GOT3 (cell line): ENCODE measurements around the gene CBX8.
"Not testable (repeated sequence)": the region's sequence is repeated elsewhere in the genome, so short reads cannot be mapped to it uniquely, and the experiment has no call there.

Experiments
- DNase-seq: peaks from one replicate; lab custom pipeline; 2025; ENCODE audit warnings: mixed read lengths; lab: John Stamatoyannopoulos, UW

CBX8 gene

DNA sequence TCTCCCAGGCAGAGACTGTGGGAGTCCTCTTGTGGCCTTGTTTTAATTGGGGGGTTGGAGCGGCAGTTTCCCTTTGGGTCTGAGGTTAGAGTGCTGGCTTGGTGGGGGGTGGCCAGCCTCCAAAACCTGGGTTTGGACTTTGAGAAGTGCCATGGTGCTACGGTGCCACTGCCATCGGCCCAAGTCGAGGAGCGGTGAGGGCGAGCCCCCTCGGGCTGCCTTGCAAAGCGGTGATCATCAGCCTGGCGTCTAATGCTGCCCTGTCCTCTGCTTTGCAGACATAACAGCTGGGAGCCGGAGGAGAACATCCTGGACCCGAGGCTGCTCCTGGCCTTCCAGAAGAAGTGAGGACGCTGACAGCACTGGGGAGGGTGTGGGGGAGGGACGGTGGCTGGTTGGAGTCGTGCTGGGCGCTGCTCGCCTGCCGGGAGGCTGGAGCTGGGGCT is 17.8 kb downstream of the CBX8 start:
- no peak for DNase-seq

DNA sequence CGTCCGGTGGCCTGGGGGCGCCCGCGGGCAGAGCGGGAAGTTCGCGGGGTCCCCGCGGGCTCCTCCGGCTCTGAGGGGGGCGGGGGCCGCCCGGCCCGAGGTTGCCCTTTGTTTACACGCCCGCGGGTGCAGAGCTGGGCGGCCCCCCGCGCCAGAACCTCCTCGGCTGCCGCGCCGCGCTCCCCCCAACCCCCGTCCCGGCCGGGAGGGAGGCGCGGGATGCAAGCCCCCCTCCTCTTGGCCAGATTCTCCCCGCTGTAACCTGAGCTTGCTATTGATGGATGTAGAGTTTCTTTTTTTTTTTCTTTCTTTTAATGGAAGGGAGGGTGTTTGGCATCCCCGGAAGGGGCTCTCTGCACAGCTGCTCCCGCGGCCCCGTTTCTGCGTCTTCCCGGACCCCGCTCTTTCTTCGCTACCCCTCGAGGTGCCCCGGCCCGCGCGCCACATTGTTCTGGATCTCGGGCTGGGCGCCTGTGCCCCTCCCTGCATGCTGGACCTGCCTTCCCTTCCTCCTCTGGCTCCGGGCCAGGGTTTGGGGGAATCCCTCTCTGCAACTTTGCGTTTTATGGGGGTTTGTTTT is 18.3 kb downstream of the CBX8 start:
- no peak for DNase-seq

DNA sequence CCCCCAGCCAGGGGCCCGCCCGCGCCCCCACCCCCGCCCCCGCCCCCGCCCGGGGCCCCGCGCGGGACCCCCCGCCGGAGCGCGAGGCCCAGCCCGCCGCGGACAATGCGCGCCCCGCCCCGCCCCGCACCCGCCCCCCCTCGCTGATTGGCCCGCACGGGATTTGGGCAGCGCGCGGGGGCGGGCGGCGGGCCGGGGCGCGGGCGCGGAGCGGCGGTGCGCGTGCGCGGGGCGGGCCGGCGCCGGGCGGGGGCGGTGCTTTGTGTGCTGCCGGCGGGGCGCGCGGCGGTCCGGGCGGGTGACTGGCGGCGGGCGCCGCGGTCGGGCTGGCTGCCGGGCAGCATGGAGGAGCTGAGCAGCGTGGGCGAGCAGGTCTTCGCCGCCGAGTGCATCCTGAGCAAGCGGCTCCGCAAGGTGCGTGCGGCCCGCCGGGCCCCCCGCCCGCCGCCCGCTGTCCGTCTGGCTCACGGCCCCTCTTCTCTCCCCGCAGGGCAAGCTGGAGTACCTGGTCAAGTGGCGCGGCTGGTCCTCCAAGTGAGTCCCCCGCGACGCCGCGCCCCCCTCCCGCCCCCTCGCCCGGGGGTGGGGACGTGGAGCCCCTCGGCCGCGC is 18.9 kb downstream of the CBX8 start, which contains the start of gene CBX2:
Gene CBX2, plus strand, starts transcription at position 255 of the 610 bp plus-strand sequence. Its CDS starts 88 bp downstream, at position 343.
- peak; percentile 50 for DNase-seq

DNA sequence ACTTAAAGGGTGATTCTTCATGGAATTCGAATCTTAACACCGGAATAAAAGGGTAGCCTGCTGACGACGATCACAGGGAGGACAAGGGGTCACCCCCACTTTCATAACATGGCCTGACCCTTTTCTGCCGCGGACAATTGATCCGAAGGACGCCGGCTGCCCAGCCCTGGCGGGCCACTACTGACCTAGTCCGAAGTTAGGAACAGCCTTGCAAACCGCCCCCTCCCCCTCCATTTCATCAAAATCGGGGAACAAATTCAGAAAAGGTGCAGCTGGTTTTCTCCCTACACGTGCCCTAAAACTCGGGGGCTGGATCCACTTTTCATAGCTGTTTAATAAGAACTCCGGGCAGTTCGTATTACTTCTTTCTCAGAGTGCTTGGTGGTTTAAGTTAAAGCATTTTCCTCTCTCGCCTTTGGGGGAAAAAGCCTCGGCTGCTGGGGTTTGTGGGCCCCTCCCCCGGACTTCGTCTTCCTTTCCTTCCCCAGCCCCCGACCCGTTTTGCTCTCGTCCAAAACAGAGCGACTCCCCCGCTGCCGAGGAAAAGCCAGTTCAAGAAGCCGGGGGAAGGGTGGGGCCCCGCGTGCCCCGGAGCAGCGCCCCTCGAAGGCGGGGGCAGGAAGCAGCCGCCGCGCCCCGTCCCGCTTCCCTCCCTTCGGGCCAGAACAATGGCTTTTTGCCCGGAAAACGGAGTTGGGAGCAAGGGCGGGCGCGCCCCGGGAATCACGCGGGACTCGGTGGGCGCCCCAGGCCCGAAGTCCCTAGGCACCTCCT is 19.6 kb downstream of the CBX8 start:
- no peak for DNase-seq

DNA sequence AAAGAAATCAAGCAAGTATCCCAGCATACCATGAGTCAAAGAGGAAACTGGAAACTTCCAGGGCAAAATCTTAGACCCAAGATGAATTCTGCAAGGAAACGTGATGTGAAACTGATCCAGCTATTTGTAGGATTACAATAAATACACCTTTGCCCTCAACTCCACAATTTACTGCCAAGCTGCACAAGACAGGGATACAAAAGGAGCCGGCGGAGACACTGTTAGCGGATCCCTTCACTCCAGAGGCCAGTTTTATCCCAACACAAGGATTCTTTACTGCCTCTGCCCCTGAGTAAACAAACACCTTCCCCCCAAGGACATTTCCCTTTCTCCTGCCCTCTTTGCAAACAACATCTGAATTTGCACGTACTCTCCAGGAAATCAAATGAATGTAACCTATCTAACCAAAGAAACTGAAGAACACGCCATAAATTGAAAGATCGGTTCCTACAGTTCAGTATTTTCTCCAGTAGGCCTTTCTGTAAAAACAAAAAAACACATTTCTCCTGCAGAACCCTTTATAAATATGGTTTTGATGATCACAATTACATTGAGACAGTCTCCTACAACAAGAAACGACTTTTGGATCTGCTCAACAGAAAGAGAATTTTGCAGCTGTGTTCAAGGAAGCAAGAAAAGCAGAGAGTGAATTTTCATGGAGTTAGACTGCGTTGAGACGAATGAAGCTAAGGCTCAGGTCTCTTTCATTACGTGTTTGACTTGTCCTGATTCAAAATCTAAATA is 20.3 kb downstream of the CBX8 start:
- no peak for DNase-seq

DNA sequence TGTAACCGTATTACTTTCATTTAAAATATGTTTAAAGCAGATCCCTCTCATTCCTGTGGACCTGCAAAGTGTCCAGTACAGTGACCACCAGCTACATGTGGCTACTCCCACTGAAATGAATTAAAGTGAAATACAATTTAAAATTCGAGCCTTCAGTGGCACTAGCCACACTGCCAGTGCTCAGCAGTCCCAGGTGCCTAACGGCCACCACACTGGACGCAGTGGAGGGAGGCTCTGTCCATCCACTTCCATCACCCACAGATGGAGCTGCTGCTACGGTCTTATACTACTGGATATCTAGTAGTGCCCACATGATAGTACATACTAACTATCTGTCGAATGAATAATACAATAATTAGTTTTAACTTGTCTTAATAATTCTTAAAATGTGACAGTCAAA is 21.2 kb downstream of the CBX8 start:
- DNase-seq: no peak

DNA sequence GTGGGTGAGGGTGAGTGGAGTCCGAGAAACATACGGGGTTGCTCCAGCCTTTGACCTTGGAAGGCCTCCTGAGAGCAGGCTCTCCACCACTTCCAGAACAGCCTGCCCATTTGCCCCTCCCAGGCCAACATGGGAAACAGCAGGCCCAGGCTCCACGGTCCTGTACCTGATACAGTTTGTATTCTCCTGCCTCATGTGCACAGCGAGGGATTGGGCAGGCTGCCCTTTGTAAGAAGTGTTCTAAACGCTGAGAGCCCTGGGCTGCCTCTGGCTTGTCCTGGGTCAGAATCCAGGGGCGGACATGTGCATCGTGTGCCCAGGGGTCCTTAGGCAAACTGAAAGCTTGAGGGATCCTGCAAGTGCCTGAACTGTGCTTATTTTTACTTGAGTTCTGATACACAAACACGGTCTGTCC is 22.3 kb downstream of the CBX8 start:
- no peak for DNase-seq

DNA sequence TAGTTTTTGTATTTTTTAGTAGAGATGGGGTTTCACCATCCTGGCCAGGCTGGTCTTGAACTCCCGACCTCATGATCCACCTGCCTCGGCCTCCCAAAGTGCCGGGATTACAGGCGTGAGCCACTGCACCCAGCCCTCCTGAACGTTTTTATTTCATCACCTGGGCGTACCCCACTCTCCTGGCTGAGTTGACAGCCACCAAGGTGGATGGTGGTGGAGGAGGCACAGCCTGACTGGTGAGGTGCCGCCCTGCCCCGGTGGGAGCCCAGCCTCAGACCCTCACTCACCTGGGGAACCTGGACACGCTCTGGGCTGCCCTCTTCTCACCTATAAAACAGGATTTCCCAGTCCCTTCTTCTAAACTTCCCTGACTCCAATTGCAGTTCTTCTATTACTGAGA is 24.2 kb downstream of the CBX8 start:
- not testable (repeated sequence) for DNase-seq

DNA sequence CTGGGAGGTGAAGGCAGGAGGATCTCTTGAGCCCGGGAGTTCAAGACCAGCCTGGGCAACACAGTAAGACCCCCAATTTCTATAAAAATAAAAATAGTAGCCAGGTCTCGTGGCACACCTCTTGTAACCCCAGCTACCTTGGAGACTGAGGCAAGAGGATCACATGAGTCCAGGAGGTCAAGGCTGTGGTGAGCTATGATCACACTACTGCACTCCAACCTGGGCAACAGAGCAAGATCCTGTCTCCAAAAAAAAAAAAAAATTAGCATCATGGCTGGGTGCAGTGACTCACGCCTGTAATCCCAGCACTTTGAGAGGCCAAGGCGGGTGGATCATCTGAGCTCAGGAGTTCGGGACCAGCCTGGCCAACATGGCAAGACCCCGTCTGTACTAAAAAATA is 25.6 kb downstream of the CBX8 start:
- DNase-seq: no peak

DNA sequence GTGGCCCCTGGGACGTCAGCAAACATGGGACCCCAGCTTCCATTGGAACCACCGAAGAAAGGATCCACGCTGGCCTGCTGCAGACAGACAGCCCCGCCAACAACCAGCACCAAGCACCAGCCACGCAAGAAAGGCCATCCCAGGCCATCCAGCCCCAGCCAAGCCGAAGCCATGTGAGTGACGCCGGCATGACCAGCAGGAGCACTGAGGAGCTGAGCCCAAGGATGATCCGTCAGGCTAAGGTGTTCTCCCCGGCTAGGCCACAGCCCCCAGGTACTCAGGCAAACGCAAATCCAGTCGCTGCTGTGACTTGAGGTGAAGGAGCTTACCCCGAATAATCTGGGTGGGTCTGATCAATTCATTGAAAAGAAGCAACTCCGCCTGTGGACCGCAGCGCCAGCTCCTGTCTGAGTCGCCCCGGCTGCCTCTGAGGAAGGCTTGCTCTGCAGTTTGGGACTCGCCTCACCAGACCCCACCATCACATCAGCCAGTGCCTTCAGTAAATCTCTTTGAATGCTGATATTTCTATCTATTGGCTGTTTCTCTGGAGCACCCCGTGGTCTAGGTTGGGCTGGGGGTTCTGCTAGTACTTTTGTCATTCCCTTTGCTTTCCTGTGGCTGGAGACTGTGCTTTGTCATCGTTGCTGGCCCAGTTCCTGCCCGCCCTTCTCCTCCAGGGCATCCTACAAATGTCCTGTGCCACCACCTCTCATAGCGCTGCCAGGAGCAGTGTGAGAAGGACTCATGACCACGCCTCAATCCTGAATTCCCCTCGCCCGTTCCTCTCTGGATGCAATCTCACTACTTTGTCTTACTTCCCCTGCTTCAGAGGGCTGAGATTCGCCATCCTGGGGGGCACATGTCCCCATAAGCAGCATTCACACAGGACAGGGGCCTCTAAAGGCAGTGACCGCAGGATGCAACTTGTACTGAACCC is 27.0 kb downstream of the CBX8 start:
- DNase-seq: no peak

DNA sequence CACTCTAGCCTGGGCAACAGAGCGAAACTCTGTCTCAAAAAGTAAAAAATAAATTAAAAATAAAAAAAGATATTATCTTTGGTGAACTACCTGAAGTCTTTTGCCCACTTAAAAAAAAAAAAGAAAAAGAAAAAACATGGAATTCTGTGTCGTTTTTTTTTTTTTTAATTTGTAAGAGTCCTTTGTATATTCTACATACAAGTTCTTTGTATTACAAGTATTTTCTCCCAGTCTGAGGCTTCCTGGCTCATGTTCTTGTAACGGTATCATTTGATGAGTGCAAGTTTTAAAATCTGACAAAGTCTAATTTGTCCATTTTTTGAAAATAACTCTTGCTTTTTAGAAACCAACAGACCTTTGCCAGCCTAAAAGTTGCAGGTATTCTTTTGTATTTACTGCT is 31.2 kb downstream of the CBX8 start:
- DNase-seq: no peak

DNA sequence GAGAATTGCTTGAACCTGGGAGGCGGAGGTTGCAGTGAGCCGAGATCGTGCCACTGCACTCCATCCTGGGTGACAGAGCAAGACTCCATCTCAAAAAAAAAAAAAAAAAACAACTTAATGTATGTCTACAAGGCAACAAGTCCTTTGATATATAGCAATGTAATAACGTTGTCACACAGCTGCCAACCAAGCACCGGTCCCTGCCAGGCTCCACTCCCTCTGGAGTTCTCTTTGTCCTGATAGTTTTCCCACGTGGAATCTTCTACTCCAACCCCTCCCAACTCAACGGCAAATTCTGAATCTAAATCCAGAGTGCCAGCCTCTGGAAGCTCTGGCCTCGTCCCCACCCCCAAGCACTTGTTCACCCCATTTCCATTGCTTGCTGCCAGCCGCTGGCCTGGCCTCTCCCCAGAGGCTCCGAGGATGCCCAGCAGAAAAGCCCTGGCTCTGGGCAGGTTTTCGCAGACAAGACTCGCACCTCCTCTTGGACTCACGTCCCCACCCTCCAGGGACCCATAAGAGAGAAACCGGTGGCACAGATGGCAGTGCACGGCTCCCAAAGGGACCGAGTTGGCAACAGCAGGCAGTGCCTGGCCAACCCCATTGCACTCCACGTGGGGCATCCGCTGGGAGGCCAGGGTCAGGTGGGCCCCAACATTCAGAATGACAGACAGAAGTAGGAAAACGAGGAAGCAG is 34.8 kb downstream of the CBX8 start:
- DNase-seq: no peak

DNA sequence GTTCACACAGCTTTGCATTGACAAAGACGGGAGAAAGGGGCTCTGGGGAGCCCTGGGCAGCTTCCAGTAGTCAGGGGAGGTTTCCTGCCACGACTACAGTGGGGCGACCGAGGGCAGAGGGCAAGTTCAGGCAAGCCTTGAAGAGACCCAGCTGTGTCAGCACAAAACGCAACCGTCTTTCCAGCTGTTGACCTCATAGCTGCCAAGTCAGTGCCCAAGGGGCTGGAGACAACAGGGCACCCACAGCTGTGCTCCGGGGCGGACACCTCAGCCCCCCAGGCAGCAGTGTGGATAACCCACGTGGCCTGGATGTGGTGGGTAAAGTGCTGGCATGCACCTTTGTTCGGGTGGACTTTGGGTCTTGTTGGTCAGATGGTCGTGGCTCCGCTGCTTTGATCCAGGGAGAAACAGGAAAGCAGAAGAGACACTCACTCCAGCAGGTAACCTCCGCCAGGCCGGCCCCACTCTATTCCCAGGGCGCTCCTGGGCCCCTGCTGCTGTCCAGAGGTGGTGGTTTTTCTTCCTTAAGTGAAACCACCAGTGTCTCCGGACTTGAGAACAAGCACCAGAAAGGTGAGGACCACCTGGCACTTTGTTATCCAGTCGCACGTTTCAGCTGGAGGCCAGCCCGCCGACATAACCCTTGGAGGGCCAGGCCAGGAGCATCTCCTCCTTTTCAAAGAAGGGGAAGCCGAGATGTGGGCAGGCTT is 36.5 kb downstream of the CBX8 start:
- DNase-seq: no peak

DNA sequence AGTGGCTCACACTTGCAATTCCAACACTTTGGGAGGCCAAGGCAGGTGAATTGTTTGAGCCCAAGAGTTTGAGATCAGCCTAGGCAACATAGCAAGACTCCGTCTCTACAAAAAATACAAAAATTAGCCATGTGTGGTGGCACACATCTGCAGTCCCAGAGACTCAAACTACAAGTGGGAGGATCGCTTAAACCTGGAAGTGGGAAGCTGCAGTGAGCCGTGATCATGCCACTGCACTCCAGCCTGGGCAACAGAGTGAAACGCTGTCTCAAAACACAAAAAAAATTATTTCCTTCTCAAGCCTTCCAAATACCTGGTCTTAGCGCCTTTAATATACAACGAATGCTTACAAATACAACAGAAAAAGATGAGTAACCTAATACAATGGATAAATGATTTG is 38.6 kb downstream of the CBX8 start:
- no peak for DNase-seq

DNA sequence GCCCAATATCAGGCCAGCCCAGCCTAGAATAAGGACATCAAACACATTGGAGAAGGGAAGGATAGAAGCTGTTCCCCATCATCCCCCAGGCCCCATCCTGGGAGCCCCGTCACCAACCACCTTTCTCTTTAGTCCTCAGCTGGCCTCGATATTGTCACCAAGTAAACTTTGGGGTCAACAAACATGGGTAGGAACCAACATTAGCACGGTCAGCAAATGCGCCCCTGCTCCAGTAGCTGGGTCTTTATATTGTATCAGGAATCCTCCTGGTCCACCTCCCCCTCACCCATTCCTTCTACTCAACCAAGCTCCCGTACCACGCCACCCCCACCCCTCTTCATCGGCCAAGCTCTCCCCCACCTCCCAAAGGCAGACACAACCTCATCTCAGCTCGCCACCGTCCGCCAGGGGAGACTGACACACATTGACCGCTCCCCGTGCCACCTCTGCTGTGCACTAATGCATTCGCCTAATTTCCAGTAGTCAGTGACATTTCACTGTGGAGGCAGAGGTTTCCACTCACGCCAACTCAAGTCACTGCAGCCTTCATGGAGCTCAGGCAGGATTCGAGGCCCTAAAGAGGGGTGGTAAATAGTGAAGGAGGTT is 39.6 kb downstream of the CBX8 start:
- DNase-seq: no peak

DNA sequence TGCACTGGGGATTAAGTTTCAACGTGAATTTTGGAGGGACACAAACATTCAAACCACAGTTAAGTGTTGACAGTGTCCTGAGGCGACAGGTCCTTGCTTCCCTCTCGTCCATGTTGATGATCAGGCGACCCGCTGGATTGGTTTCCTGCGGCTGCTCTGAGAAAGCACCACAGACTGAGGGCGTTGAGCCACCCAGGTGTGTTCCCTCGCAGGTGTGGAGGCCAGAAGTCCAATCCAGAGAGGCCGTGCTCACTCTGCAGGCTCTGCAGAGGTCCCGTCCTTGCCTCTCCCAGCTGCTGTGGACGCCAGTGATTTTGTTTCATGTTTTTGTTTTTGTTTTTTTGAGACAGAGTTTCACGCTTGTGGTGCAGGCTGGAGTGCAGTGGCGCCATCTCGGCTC is 41.3 kb downstream of the CBX8 start:
- no peak for DNase-seq

DNA sequence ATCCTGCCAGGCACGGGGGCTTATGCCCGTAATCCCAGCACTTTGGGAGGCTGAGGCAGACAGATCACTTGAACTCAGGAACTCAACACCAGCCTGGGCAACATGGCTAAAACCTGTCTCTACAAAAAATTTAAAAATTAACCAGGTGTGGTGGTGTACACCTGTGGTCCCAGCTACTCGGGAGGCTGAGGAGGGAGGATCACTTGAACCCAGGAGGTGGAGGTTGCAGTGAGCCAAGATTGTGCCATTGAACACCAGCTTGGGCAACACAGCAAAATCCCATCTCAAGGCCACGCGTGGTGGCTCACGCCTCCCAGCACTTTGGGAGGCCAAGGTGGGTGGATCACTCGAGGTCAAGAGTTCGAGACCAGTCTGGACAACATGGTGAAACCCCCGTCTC is 42.0 kb downstream of the CBX8 start:
- not testable (repeated sequence) for DNase-seq

DNA sequence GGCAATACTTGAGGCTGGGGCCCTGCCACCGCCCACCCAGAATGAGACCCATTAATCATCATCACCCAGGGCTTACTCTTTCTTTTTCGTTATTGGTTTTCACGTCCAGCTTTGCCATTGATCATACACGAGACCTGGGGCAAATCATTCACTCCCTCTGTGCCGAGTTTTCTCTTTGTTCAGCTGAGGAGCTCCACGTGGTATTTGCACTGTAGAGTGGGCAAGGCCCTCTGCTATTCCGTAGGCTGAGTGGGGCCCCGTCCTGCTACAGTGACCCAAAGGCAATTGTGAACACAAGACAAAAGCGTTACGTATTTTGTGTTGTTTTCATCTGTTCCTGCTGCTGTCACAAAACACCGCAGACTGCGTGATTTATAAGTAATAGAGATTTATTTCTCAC is 42.5 kb downstream of the CBX8 start:
- no peak for DNase-seq

DNA sequence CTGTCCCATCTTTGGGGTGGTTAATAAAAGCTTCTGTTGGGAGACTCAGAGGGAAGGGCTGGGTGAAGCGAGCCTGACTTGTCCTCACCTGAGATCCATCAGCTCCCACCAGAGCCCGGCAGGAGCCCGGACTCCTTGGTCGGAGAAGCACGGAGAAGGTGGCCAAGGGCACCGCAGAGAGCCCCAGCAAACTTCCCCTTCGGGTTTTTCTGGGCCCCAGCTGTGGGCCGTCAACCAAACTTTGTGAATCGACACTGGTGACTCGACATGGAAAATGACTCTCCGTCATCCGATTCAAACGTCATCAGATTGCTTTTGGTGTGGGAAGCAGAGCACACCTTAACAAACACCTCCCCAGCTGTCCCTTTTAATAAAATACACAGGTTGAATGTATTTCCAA is 44.7 kb downstream of the CBX8 start:
- DNase-seq: no peak
